GM12891 (cell line): Measurements from ENCODE around the gene NXPE3.
"Not testable (repeated sequence)": the region's sequence is repeated elsewhere in the genome, so short reads cannot be mapped to it uniquely, and the experiment has no call there.

ENCODE experiments used
- DNase-seq: peaks from one replicate; pipeline ENCODE4 v3.0.0; 2011; ENCODE audit warnings: low spot score; ENCODE audit not compliant: insufficient read length
- FAIRE-seq: peaks from 2 replicates; lab custom pipeline; 2011; peaks lifted over from hg19 to GRCh38; lab: Jason Lieb, UNC
- PAX5 ChIP-seq: IDR thresholded peaks from 2 replicates; pipeline ENCODE4 v1.6.1; 2011; ENCODE audit warnings: low read length, moderate library complexity, mild to moderate bottlenecking; ENCODE audit not compliant: insufficient read depth, severe bottlenecking
- POLR2A ChIP-seq: IDR thresholded peaks from 2 replicates; pipeline ENCODE4 v1.6.1; 2011; ENCODE audit warnings: low read depth, low read length, control low read depth
- POLR2AphosphoS5 ChIP-seq: IDR thresholded peaks from 2 replicates; pipeline ENCODE4 v1.6.1; 2011; ENCODE audit warnings: low read depth, low read length, control low read depth
- POU2F2 ChIP-seq: IDR thresholded peaks from 2 replicates; pipeline ENCODE4 v1.6.1; 2011; ENCODE audit warnings: low read depth, mild to moderate bottlenecking, control low read depth, low read length, moderate library complexity
- SPI1 ChIP-seq: IDR thresholded peaks from 2 replicates; pipeline ENCODE4 v1.6.1; 2011; ENCODE audit warnings: low read depth, low read length, control low read depth
- TAF1 ChIP-seq: IDR thresholded peaks from 2 replicates; pipeline ENCODE4 v1.6.1; 2011; ENCODE audit warnings: low read depth, low read length, control low read depth

Gene NXPE3

DNA sequence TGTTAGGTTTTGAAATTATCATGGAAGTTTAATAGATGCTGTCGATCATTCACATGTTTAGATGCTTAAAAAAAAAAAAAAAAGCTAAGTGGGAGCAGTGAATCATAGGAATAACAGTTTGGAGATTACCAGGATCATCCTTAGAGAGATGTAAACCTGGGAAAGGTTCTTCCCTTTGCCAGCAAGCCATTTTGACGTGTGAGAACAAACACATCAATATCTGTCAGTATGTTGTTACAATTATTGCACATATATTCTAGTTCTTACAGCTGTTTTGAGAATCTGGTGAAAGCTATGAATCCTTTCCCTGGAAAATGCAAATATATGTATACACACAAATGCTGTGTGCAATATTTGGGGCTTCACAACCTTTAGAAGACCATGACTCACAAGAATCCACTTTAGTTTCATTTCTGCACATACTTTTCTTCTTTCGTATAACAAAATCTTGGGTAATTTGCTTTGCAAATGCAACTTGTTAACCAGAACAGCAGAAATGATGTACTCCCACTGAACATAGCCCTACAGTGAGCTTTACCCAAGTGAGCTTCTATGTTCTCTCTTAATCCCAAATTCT is 82.3 kb downstream of the NXPE3 start:
- FAIRE-seq, result peak; percentile 86
- TF ChIP-seq TAF1, result no peak
- TF ChIP-seq POLR2AphosphoS5, result no peak
- TF ChIP-seq SPI1, result 0 out of 2 replicates have a peak, but pooled peaks have one; percentile 3
- TF ChIP-seq POU2F2, result no peak
- no peak for TF ChIP-seq PAX5
- TF ChIP-seq POLR2A, result no peak
- DNase-seq, result no peak

DNA sequence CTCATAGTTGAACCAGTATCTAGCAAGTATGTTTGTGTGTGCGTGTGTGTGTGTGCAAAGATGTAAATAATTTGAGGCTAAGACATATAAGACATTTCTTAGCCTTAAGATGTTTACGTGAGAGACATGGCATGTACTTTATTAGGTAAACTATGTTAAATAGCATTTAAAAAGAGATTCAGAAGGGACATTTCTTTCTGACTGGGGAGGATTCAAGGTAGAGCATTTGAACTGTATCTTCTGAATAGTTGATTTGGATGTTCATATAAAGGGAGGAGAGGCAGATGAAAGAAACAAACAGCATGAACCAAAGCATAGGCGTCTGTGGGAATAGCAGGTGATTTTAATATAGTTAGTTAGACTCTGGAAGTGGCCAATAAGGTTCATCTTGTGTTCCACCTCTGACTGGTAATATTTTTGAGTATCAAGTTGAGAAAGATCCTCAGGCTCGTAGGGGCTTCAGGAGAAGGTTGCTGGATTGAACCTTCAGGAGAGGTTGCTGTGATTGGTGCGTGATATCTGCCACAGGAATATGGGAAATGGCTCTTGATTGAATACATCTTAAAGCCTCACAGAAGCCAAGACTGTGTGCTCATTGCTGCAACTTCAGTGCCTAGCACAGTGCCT is 82.9 kb downstream of the NXPE3 start:
- TF ChIP-seq TAF1, result no peak
- peak; percentile 56 for TF ChIP-seq POU2F2
- no peak for TF ChIP-seq SPI1
- TF ChIP-seq PAX5, result no peak
- TF ChIP-seq POLR2AphosphoS5, result peak; percentile 88; the same call in 1 of the 2 replicates
- peak; percentile 86 for TF ChIP-seq POLR2A
- FAIRE-seq, result no peak
- DNase-seq, result no peak

DNA sequence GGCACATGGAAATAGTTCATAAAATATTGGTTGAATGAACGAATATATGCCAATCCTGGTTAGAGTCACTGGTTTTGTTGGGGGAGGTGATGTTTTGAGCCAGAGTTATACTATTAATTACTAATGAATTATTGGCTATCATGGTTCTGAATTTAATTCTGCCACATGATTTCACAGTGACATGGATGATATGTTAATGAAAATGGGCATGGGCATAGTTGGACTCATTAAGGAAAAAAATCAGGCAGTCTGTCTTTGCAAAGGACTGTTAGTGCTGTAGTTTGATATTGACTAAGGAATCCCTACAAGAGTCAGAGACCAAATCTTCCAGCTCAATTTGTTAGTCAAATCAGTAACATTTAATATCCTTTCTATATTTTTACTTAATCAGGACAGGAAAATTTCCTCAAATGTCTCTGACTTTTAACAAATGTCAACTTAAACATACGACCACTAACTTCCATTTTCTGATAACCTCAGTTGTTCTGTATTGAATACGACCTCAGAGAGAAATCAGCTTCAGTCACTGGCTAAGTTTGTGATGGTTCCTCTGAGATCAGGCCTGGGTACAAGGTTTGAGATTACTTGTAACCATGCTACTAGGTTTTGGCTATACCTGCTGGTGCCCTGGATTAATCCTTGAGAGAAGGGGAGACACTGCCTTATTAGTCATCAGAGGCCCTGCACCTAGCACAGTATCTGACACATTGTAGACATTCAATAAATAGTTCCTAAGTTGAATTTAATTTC is 83.6 kb downstream of the NXPE3 start:
- peak; percentile 65 for TF ChIP-seq POLR2A
- TF ChIP-seq POU2F2, result no peak
- DNase-seq (no peak), FAIRE-seq (no peak)

DNA sequence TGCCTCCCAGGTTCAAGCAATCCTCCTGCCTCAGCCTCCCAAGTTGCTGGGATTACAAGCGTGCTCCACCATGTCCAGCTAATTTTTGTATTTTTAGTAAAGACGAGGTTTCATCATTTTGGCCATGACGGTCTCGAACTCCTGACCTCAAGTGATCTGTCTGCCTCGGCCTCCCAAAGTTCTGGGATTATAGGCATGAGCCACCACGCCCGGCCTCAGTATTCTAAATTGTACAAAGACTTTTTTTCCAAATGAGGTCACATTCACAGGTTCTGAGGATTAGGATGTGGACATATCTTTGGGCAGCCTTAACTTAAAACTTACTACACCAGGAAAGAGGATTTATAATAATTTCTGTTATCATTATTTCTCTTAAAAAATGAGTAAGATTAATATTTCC is 85.9 kb downstream of the NXPE3 start:
- not testable (repeated sequence) for DNase-seq, FAIRE-seq

DNA sequence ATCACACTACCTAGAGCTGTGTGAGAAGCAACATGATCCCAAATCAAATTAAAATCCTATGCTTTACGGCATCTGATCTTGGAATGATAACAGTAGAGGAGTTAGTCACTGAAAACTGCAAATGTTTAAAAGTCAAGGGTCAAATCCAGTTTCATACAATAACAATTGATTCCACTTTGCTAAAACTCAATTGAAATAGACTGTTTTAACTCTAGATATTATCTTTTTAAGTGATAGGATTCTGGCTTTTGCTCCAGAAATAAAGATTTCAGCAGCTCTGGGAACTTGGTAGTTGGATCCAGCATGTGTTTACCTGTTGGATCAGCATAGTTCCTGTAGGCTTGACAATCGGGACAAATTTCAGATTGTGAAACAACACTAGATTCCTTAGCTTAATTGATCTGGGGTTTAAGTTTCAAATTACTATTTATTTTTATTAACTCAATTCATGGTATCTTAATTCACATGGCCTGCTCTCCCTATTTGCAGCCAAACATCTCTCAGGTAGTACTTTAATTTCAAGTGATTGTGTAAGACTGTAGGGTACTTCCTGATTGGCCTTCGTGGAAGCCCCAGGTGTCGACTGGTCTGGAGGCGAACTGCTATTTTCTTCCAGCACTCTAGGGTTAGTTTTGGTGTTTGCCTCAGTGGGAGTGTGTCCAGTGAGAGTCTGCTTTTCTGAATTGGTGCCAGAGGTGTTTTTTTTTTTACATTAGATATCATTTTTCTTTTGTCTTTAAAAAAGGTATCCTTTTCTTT is 86.9 kb downstream of the NXPE3 start:
- DNase-seq, result peak; percentile 30
- FAIRE-seq, result peak; percentile 50
- TF ChIP-seq POLR2AphosphoS5 (no peak), POU2F2 (no peak), SPI1 (no peak), PAX5 (no peak), POLR2A (no peak), TAF1 (no peak)

DNA sequence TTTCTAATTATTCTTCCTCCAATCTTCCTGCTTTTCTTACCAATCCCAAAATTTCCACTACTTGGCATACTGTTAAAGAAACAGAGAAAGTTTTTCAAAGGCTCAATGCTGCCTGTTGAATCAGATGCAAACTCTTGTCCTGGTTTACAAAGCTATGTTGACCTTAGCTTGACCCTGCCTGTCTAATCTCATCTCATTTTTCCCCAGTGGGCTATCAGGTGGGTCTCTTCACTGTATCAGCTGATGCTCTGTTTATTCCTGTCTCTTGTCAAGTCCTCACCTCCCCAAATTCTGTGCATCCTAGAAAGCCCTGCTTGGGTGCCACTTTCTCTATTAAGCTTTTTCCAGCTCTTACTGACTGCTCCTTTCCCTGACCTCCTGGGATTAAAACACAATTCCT is 88.5 kb downstream of the NXPE3 start:
- TF ChIP-seq TAF1 (no peak), SPI1 (no peak), POLR2A (no peak), POLR2AphosphoS5 (no peak), PAX5 (no peak), POU2F2 (no peak)
- DNase-seq, result no peak

DNA sequence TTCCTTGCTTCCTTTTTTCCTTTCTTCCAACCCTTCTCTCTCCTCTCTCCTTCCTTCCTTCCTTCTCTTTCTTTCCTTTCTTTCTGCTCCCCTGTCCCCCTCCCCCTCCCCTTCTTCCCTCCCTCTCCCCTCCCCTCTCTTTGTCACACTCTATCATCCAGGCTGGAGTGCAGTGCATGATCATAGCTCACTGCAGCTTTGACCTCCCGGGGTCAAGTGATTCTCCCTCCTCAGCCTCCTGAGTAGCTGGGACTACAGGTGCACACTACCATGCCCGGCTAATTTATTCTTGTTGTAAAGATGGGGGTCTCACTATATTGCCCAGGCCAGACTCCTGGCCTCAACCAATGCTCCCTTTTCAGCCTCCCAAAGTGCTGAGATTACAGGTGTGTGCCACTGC is 89.0 kb downstream of the NXPE3 start:
- TF ChIP-seq PAX5, result no peak
- TF ChIP-seq TAF1, result no peak
- TF ChIP-seq POU2F2, result no peak
- TF ChIP-seq POLR2A, result no peak
- no peak for TF ChIP-seq SPI1
- TF ChIP-seq POLR2AphosphoS5, result no peak
- no peak for FAIRE-seq

More for the DNA sequence above, 88.5 kb downstream of the NXPE3 start:
- FAIRE-seq, result no peak

DNA sequence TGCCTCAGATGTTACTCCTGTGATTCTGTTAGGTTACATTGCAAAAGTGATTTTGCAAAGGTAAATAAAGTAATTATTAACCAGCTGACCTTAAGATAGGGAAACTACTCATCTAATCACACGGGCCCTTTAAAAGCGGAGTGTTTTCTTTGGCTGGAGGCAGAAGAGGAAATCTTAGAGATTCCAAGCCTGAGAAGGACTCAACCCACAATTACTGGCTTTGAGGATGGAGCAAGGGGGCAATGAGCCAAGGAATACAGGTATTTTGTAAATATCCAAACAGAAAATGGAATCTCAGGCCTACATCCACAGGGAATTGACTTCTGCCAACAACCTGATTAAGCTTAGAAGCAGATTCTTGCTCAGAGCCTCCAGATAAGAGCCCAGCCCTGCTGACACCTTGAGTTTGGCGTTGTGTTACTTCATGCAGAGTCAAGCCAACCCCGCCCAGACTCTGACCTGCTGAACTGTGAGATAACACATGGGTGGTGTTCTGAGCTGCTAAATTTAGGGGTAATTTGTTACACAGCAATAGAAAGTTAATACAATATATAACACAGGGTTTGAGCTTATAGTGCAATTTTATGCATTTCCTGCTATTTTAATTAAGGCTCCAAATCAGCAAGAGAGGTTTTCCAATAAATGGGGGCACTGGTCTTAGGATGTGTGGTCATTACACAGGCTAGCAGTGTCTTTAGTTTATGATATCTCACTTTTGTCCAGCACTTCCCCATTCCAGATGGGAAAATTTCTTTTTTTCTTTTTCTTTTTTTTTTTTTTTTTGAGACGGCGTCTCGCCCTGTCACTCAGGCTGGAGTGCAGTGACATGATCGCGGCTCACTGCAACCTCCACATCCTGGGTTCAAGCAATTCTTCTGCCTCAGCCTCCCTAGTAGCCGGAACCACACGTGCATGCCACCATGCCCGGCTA is 89.8 kb downstream of the NXPE3 start:
- TF ChIP-seq TAF1 (no peak), POLR2AphosphoS5 (no peak), SPI1 (0 out of 2 replicates have a peak, but pooled peaks have one; percentile 13), POU2F2 (no peak)
- peak; percentile 69 for FAIRE-seq
- no peak for DNase-seq

More for the DNA sequence above, 89.0 kb downstream of the NXPE3 start:
- DNase-seq, result no peak

DNA sequence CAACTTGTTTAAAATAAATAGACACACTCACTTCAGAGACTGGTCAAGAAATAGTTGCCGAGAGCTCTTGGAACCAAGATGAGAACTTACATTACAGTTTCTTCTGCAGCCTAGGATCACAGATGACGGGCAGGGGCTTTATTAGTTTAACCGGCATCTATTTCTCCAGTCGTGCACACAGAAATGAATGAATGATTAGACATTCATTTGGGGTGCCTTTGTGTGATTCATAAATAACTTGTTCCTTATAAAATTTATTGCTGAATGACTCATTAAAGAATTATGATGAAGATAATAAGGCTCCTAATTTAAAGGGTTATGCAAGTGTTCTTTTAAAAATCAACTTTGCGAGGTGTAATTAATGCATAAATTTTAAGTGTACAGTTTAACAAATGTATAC is 91.1 kb downstream of the NXPE3 start:
- no peak for TF ChIP-seq POU2F2
- TF ChIP-seq PAX5, result no peak
- no peak for TF ChIP-seq POLR2A
- TF ChIP-seq SPI1, result no peak
- TF ChIP-seq POLR2AphosphoS5, result no peak
- TF ChIP-seq TAF1, result no peak
- DNase-seq (no peak), FAIRE-seq (no peak)
